HL-60 (cell line): ENCODE data around the gene CYP4A22.
"Not testable (repeated sequence)": the region's sequence is repeated elsewhere in the genome, so short reads cannot be mapped to it uniquely, and the experiment has no call there.

Source experiments
- CTCF ChIP-seq: IDR thresholded peaks from one replicate; pipeline ENCODE4 v1.5.1; 2011; ENCODE audit warnings: low read length, control low read depth, inconsistent platforms; ENCODE audit not compliant: insufficient read depth
- POLR2AphosphoS5 ChIP-seq: IDR thresholded peaks from 2 replicates; pipeline ENCODE4 v1.6.1; 2012; ENCODE audit warnings: low read depth
- REST ChIP-seq: IDR thresholded peaks from 2 replicates; pipeline ENCODE4 v1.6.1; 2012; ENCODE audit warnings: low read depth; ENCODE audit not compliant: insufficient replicate concordance

GRCh38 chr1:47140358-47140757 is 3.1 kb downstream of the CYP4A22 start:
- not testable (repeated sequence) for TF ChIP-seq CTCF, POLR2AphosphoS5, REST
